ENCODE results near the gene CFAP410. TPM values are rescaled to one million over a fixed set of nuclear protein-coding genes. Genes with fewer than 3 reads are reported as not detected.

Gene CFAP410
- total and polyA plus RNA-seq, 2 of the 4 experiments (the other 2 are of a cell fraction) = 3.8 to 10.3 TPM

- dilution Hi-C loops (cut with HindIII; ENCODE audit: low sequenced_read_pairs, unreplicated experiment) (no loop called here), in situ Hi-C loops (cut with MboI; ENCODE audit: low sequenced_read_pairs) (no loop called here), intact Hi-C loops (cut with micrococcal nuclease) (no loop called here)
- Histone ChIP-seq H3K4ac (ENCODE audit: low read depth, low read length) (no peak overlapping the region), H2AFZ (replicated peaks; ENCODE audit: low read length, poor library complexity) (no peak overlapping the region), H2BK5ac (ENCODE audit: low read depth, low read length, poor library complexity, severe bottlenecking) (no peak overlapping the region), H3K23ac (ENCODE audit: low read depth, low read length) (no peak overlapping the region), H4K5ac (ENCODE audit: low read depth, low read length) (no peak overlapping the region), H3K56ac (ENCODE audit: extremely low read depth, insufficient read depth, low read length) (no peak overlapping the region), H4K20me1 (ENCODE audit: insufficient read depth, low read length) (no peaks in the 10 kb centered on the region), H2AK9ac (replicated peaks; ENCODE audit: low read depth, low read length, poor library complexity) (no peak overlapping the region), H3K9me1 (ENCODE audit: insufficient read depth, low read length) (no peaks in the 10 kb centered on the region), H3K4me1 (ENCODE audit: control insufficient read depth, insufficient read depth, low read length) (no peaks in the 10 kb centered on the region), H2BK20ac (ENCODE audit: low read depth, low read length) (no peak overlapping the region), H4K8ac (ENCODE audit: low read depth in 2 of 2, low read length in 2 of 2) (no peak overlapping the region), H3K9me3 (ENCODE audit: control insufficient read depth, insufficient read depth, low read length) (peaks cover 3% of the 10 kb centered on the region), H3K4me3 (ENCODE audit: insufficient read depth, low read depth, low read length) (no peak overlapping the region), H3K4me2 (ENCODE audit: low read depth, low read length) (no peak overlapping the region), H3K27ac (ENCODE audit: insufficient read depth, low read length) (no peak overlapping the region), H3K14ac (replicated peaks; ENCODE audit: low read depth, low read length) (no peak overlapping the region), H3K79me1 (ENCODE audit: low read depth in 1 of 2, low read length in 2 of 2) (no peaks in the 10 kb centered on the region), H2AK5ac (ENCODE audit: low read depth, low read length) (no peak overlapping the region), H3K27me3 (ENCODE audit: control insufficient read depth, insufficient read depth, low read length) (peaks cover 43% of the 10 kb centered on the region), H2BK15ac (ENCODE audit: low read depth, low read length) (no peak overlapping the region), H2BK120ac (ENCODE audit: low read depth, low read length) (no peak overlapping the region), H3K9ac (ENCODE audit: low read depth, low read length) (no peak overlapping the region), H3K36me3 (ENCODE audit: control insufficient read depth, insufficient read depth, low read length) (no peaks in the 10 kb centered on the region), H4K91ac (ENCODE audit: insufficient read depth, low read depth, low read length) (no peak overlapping the region), H3K18ac (ENCODE audit: low read depth, low read length) (no peak overlapping the region)
- TF ChIP-seq NFE2L2 (IDR thresholded peaks at IDR 0.05; ENCODE audit: low read depth, low read length) = no peak
- TF ChIP-seq RAD21 (IDR thresholded peaks at IDR 0.05; ENCODE audit: low read length) = no peak
- TF ChIP-seq POLR2A (IDR thresholded peaks at IDR 0.05; ENCODE audit: low read depth, low read length) = no peak
- WGBS, 2 experiments (ENCODE audit: extremely low coverage in 2 of 2, insufficient read length in 1 of 2) = 43% methylated on average over 2 of the region's 8 CpGs; no CpG with 5 or more reads in 1 of the 2 experiments
- ATAC-seq (ENCODE audit: low read depth) = no peak
- CTCF ChIA-PET = no interaction called here
- POLR2A ChIA-PET (ENCODE audit: unreplicated experiment) = no interaction called here
- no peak for DNase-seq
- BruUV-seq (replicated peaks) = no TSS peak
Observed at GRCh38 chr21:44354001-44354405, 14.8 kb upstream of the CFAP410 start.
